GM18511 (cell line): ENCODE measurements around the gene TRAF2.

Experiments used
- ATAC-seq: cut with Tn5 transposase; IDR thresholded peaks from one replicate; pipeline ENCODE4 v1.9.1; 2021; ENCODE audit warnings: mild to moderate bottlenecking, moderate library complexity; ENCODE audit not compliant: unreplicated experiment

Gene TRAF2

DNA sequence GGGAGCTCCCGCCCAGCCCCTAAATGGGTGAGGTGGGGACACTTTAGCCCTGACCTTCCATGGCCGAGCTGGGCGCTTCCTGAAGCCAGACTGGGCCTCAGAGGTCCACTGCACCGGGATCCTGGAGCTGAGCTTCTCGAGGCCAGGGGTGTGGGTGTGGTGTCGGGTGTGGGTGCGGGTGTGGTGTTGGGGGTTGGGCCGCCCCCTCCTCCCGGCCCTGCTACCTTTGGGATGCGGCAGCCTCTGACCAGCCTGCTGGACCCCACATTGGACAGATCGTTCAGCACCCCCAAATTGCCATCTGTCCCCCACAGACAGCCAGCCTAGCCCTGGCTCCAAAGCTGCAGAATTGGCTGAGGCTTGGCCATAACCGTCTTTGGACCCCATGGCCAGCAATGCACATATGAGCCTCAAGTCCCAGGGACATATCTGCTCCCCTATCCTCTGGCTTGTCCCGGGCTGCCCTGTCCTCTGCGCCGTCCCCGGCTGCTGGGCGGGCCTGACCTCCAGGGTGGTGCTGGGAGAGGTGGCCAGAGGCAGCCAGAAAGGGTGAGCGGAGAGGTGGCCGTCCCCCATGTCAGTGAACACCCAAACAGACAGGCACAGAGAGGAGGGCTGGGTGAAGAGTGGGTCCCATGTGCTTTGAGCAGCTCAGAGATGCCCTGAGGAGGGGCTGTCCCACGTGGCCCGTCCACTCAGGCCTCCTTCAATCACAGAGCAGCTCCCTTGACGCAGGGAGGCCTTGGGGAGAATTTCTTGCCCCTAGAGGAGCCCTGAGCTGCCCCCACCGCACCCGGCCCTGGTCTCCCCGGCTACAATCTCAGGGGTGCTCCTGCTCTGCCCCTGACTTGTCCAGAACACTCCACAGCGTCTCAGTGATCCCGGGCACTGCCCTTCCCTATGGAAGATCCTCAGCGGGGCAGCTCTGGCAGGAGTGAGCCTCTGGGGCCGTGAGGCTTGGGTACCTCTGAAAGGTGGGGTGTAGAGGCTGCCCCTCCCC, 87.6 kb downstream of the TRAF2 start:
- ATAC-seq, result no peak

DNA sequence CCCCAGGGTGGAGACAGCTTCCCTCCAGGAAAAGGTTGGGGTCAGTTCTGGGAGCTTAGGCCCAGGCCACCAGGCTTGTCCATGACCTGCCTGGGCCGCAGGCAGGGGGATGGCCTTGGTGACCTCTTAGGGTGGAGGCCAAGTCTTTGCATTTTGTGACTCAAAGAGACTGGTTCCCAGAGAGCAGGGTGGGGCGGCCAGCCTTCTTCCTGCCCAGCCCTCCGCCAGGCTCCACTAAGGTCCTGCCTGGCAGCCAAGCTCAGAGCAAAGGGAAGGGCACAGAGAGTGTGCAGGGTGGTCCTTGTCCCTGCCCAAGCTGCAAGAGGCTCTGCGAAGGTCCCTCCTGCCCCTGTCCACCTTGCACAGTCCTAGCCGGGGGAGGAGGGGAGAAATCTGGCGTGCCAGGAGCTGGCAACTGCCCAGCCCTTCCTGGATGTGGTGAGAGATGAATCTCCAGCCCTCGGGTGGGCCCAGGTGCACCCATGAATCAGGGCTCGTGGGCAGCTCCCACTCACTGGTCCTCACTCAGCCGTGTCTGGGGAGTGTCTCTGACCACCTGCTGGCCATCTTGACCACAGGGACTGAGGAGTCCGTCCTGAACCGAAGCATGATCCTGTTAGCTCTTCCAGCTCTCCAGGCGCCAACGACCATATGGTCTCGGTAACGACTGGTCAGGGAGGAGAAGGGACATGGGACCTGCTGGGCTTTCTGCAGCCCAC, 88.7 kb downstream of the TRAF2 start:
- no peak for ATAC-seq

GRCh38 chr9:136975644-136976043, 89.3 kb downstream of the TRAF2 start:
- ATAC-seq, result no peak
